ENCODE results near the gene SLC7A7. TPM values are rescaled to one million over a fixed set of nuclear protein-coding genes. Genes with fewer than 3 reads are reported as not detected.

Gene SLC7A7
- total and polyA plus RNA-seq, 2 of the 13 experiments (the other 11 are each of a cell fraction or from before 2014, with no cell fraction given): 0.13 to 0.63 TPM

DNA sequence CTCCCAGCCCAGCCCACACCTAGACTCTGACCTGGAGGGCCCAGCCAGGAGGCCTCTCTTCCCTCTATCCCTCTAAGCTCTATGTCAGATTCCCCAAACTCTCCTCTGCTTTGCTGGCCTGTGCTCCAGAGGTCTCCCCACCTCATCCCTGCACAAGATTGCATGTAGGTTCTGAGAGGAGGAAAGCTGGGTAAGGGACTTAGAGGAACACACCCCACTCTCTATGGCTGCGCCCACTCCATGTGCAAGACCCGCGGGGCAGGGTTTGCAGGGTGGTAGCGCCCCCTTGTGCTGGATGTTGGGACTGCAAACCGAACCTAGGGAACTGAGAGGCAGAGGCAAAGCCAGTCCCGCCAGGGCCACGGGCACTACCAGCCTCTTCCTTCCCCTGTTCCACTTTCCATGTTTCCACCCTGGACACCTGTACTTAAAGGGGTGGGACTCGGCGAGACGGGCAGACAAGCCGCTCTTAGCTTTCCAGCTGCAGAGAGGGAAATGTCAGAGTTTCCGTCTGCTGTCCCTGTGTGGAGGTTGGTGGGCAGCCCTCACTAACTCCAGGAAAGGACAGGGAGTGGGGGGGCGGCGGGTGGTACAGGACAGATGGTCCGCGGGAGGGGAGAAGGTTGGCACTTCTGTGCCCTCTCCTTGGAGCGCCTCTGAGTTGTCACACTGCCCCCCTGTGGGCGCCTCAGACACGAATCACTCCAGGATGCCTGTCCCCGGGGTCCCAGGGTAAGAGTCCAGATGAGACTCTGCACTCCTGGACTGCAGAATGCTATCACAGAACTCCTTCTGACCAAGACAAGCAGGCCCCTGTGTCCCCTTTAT lies 37.9 kb upstream of the SLC7A7 start (continued):
- TF ChIP-seq ZNF552 (CRISPR knock-in tag; IDR thresholded peaks at IDR 0.05; ENCODE audit: borderline replicate concordance): peak; percentile 92; the same call in 1 of the 2 replicates
- peak; percentile 98 for TF ChIP-seq MTF2 (CRISPR knock-in tag; IDR thresholded peaks at IDR 0.05; ENCODE audit: borderline replicate concordance)
- TF ChIP-seq PLRG1 (conservative IDR thresholded peaks at IDR 0.05): no peak
- TF ChIP-seq TFDP2 (CRISPR knock-in tag; IDR thresholded peaks at IDR 0.05): peak; percentile 76
- TF ChIP-seq MAZ (IDR thresholded peaks at IDR 0.05; ENCODE audit: borderline replicate concordance, low read depth, low read length): peak; percentile 53; the same call in 1 of the 2 replicates
- peak; percentile 94 for TF ChIP-seq MAZ (CRISPR knock-in tag; IDR thresholded peaks at IDR 0.05; ENCODE audit: low read depth)
- TF ChIP-seq KDM6A (CRISPR knock-in tag; IDR thresholded peaks at IDR 0.05; ENCODE audit: low read depth): no peak
- TF ChIP-seq CREB1 (IDR thresholded peaks at IDR 0.05): no peak
- no peak for TF ChIP-seq CREB1 (CRISPR knock-in tag; IDR thresholded peaks at IDR 0.05)
- peak; percentile 27; the same call in 1 of the 2 replicates for TF ChIP-seq ZNF446 (CRISPR knock-in tag; IDR thresholded peaks at IDR 0.05)
- TF ChIP-seq, protein P1, sequence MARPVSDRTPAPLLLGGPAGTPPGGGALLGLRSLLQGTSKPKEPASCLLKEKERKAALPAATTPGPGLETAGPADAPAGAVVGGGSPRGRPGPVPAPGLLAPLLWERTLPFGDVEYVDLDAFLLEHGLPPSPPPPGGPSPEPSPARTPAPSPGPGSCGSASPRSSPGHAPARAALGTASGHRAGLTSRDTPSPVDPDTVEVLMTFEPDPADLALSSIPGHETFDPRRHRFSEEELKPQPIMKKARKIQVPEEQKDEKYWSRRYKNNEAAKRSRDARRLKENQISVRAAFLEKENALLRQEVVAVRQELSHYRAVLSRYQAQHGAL (CRISPR knock-in tag; IDR thresholded peaks at IDR 0.05; ENCODE audit: not compliant biosample characterization): peak; percentile 19
- no peak for TF ChIP-seq ZNF17 (CRISPR knock-in tag; IDR thresholded peaks at IDR 0.05)
- TF ChIP-seq, protein P2, sequence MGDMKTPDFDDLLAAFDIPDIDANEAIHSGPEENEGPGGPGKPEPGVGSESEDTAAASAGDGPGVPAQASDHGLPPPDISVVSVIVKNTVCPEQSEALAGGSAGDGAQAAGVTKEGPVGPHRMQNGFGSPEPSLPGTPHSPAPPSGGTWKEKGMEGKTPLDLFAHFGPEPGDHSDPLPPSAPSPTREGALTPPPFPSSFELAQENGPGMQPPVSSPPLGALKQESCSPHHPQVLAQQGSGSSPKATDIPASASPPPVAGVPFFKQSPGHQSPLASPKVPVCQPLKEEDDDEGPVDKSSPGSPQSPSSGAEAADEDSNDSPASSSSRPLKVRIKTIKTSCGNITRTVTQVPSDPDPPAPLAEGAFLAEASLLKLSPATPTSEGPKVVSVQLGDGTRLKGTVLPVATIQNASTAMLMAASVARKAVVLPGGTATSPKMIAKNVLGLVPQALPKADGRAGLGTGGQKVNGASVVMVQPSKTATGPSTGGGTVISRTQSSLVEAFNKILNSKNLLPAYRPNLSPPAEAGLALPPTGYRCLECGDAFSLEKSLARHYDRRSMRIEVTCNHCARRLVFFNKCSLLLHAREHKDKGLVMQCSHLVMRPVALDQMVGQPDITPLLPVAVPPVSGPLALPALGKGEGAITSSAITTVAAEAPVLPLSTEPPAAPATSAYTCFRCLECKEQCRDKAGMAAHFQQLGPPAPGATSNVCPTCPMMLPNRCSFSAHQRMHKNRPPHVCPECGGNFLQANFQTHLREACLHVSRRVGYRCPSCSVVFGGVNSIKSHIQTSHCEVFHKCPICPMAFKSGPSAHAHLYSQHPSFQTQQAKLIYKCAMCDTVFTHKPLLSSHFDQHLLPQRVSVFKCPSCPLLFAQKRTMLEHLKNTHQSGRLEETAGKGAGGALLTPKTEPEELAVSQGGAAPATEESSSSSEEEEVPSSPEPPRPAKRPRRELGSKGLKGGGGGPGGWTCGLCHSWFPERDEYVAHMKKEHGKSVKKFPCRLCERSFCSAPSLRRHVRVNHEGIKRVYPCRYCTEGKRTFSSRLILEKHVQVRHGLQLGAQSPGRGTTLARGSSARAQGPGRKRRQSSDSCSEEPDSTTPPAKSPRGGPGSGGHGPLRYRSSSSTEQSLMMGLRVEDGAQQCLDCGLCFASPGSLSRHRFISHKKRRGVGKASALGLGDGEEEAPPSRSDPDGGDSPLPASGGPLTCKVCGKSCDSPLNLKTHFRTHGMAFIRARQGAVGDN (CRISPR knock-in tag; IDR thresholded peaks at IDR 0.05): peak; percentile 92
- TF ChIP-seq ZNF292 (CRISPR knock-in tag; IDR thresholded peaks at IDR 0.05; ENCODE audit: borderline replicate concordance, low read depth): 0 out of 2 replicates have a peak, but pooled peaks have one; percentile 55
- TF ChIP-seq, protein P3, sequence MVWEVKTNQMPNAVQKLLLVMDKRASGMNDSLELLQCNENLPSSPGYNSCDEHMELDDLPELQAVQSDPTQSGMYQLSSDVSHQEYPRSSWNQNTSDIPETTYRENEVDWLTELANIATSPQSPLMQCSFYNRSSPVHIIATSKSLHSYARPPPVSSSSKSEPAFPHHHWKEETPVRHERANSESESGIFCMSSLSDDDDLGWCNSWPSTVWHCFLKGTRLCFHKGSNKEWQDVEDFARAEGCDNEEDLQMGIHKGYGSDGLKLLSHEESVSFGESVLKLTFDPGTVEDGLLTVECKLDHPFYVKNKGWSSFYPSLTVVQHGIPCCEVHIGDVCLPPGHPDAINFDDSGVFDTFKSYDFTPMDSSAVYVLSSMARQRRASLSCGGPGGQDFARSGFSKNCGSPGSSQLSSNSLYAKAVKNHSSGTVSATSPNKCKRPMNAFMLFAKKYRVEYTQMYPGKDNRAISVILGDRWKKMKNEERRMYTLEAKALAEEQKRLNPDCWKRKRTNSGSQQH (CRISPR knock-in tag; IDR thresholded peaks at IDR 0.05; ENCODE audit: low read depth): peak; percentile 82; the same call in 1 of the 2 replicates
- TF ChIP-seq, protein P4, sequence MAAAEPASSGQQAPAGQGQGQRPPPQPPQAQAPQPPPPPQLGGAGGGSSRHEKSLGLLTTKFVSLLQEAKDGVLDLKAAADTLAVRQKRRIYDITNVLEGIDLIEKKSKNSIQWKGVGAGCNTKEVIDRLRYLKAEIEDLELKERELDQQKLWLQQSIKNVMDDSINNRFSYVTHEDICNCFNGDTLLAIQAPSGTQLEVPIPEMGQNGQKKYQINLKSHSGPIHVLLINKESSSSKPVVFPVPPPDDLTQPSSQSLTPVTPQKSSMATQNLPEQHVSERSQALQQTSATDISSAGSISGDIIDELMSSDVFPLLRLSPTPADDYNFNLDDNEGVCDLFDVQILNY (CRISPR knock-in tag; conservative IDR thresholded peaks at IDR 0.05): no peak
- TF ChIP-seq HINFP (CRISPR knock-in tag; IDR thresholded peaks at IDR 0.05; ENCODE audit: low read depth): peak; percentile 94
- TF ChIP-seq KMT2A (CRISPR knock-in tag; IDR thresholded peaks at IDR 0.05): no peak; the same call in 1 of the 2 replicates
- TF ChIP-seq ZNF615 (CRISPR knock-in tag; IDR thresholded peaks at IDR 0.05; ENCODE audit: borderline replicate concordance): no peak

All from HepG2 (cell line).